Hepatocyte (in vitro differentiated cells): ENCODE data around the gene ATXN1.

ENCODE experiments used
- CTCF ChIP-seq: fragments of 200-600 bp; sonication (generic); IDR thresholded peaks from 2 replicates; pipeline ENCODE4 v1.5.1; 2016; ENCODE audit warnings: antibody characterized with exemption, mild to moderate bottlenecking; ENCODE audit not compliant: poor library complexity
- EZH2 ChIP-seq: fragments of 200-600 bp; sonication (generic); IDR thresholded peaks from 2 replicates; pipeline ENCODE4 v1.6.1; 2016; ENCODE audit warnings: antibody characterized with exemption, mild to moderate bottlenecking, borderline replicate concordance
- EZH2phosphoT487 ChIP-seq: fragments of 200-600 bp; sonication (generic); IDR thresholded peaks from one replicate; pipeline ENCODE4 v1.6.1; 2018; ENCODE audit warnings: antibody characterized with exemption, mild to moderate bottlenecking, low read depth, moderate library complexity; ENCODE audit not compliant: unreplicated experiment, severe bottlenecking

GRCh38 chr6:16421462-16421960, 339.7 kb downstream of the ATXN1 start:
- TF ChIP-seq CTCF (no peak), EZH2 (no peak), EZH2phosphoT487 (no peak)
